GM19239 (cell line): ENCODE measurements around the gene ZNF628.
"Not testable (repeated sequence)": the region's sequence is repeated elsewhere in the genome, so short reads cannot be mapped to it uniquely, and the experiment has no call there.

ENCODE experiments used
- DNase-seq: peaks from one replicate; pipeline ENCODE4 v3.0.0; 2011; ENCODE audit warnings: low spot score; ENCODE audit not compliant: insufficient read length
- FAIRE-seq: peaks from 2 replicates; lab custom pipeline; 2011; peaks lifted over from hg19 to GRCh38; lab: Jason Lieb, UNC

The ZNF628 gene

DNA sequence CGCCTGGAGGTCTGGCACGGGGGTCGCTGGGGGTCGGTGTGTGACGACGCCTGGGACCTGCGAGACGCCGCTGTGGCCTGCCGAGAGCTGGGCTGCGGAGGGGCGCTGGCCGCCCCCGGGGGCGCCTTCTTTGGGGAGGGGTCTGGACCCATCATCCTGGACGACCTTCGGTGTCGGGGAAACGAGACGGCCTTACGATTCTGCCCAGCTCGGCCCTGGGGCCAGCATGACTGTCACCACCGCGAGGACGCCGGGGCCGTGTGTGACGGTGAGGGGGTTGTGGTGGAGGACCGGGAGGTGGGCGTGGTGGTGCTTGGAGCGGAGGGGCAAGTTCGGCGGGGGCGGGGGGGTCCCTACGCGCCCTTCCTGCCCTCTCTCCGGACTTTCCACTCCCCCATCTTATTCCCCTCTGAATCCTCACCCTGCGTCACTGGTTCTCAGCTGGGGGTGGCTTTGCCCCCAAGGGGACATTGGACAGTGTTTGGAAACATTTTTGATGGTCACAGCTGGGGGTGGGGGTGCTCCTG is 17.3 kb downstream of the ZNF628 start:
- FAIRE-seq (no peak), DNase-seq (no peak)

DNA sequence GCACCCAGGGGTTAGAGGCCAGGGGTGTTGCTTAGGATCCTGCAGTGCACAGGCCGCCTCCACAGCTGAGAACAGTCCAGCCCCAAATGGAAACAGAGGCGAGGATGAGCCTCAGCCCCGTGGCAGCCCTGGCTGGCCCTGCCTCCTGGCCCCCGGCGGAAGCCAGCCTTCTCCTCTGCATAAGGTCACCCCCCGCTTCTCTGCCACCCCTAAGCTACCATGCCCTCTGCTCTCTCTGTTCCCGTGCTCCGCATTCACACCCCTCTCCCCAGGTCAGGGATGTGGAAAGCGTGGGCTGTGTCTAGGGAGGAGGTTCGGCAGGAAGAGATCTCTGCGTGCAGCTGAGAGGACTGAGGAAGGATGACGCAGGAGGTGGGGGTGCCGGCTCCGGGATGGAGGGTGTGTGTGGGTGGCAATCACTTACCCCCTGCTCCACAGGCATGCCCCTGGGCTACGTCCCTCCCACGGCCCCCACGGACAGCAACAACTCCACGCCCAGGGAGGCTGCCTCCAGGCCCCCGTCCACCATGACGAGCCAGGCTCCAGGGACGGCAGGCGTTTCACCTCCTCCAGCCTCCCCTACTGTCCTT is 17.9 kb downstream of the ZNF628 start:
- DNase-seq (no peak), FAIRE-seq (no peak)

DNA sequence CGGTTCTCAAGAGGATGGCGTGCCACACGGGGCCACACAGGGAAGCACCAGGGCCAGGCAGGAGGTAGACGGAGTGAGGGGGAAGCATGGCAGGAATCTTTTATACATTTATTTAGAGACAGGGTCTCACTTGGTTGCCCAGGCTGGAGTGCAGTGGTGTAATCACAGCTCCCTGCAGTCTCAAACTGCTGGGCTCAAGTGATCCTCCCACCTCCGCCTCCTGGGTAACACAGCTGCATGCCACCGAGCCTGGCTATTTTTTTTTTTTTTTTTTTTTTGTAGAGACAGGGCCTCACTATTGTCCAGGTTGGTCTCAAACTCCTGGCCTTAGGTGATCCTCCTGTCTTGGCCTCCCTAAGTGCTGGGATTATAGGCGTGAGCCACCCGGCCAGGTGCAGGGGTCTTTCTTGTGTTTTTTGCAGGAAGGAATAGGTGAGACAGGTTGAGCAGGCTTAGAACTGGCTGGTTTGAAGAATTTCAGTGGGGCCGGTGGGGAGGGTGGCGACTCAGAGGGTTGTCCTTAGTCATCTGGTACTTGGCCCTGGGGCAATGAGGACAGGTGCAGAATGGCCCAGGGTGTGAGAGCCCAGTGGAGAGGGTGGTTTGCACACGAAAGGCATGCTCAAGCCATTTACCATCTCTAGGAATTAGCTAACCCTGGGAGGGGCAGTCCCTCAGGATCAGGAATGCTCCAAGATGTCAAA is 19.4 kb downstream of the ZNF628 start:
- FAIRE-seq = no peak
- DNase-seq = no peak

DNA sequence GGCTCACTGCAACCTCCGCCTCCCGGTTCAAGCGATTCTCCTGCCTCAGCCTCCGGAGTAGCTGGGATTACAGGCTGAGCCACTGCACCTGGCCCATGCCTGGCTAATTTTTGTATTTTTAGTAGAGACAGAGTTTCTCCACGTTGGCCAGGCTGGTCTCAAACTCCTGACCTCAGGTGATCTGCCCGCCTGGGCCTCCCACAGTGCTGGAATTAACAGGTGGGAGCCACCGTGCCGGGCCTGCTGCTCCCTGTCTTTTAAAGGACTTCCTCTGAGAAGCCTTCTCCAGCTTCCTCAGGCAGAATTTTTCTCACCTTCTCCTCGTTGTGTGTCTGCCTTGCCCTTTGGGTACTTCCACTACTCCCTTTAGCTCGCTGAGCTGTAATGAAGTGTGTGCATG is 20.4 kb downstream of the ZNF628 start:
- DNase-seq, FAIRE-seq: not testable (repeated sequence)

DNA sequence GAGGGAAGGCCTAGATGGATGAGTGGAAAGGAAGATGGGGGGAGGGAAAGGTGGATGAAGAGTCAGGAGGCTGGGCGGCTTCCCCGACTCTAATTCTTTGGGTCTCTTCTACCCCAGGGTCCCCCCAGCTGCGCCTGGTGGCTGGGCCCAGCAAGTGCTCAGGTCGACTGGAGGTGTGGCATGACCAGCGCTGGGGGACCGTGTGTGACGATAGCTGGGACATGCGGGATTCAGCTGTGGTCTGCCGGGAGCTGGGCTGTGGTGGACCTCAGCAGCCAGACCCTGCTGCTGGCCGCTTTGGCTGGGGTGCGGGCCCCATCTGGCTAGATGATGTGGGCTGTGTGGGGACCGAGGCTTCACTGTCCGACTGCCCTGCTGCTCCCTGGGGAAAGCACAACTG is 21.3 kb downstream of the ZNF628 start:
- DNase-seq (no peak), FAIRE-seq (no peak)

DNA sequence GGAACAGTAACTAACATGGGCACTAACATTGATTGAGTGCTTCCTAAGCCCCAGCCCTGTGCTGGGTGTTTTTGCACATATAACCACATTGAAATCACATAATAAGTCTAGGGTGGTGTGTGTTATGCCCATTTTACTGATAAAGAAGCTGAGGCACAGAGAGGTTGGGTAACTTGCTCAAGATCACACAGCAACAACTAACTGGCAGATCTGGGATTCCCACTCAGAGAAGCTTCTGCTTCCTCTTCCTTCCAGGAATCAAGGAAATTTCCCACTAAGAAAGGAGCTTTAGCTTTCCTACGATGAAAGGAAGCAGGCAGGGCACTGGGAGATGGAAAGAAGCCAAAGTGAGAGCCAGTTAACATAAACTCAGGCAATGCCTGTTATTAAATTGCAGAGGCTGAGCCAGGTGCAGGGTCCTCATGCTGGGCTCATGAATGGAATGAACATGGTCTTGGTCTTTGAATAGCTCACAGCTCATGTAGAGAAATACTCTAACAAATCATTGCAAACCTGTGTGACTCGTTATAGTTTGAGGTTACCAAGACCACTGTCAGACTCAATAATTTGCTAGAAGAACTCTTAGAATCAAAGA is 21.9 kb downstream of the ZNF628 start:
- DNase-seq (no peak), FAIRE-seq (no peak)

DNA sequence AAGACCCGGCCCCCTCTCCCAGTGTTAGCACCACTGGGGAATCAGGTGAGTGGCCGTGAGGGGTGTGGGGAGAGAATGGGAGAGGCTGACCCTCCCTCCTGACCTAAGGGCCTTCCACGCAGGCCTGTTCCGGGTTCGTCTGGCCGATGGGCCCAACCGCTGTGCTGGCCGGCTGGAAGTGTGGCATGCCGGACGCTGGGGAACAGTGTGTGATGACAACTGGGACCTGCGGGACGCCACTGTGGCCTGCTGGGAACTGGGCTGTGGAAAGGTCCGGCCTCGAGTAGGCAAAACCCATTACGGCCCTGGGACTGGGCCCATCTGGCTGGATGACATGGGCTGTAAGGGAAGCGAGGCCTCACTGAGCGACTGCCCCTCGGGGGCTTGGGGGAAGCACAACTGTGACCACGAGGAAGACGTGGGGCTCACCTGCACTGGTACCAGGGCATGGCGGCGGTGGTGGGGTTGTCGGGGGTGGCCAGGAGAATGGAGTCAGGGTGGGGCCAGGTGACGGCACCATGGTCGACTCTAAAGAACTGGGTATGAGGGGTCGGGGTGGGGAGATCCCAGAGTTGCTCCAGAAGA is 24.0 kb downstream of the ZNF628 start:
- no peak for DNase-seq
- no peak for FAIRE-seq

DNA sequence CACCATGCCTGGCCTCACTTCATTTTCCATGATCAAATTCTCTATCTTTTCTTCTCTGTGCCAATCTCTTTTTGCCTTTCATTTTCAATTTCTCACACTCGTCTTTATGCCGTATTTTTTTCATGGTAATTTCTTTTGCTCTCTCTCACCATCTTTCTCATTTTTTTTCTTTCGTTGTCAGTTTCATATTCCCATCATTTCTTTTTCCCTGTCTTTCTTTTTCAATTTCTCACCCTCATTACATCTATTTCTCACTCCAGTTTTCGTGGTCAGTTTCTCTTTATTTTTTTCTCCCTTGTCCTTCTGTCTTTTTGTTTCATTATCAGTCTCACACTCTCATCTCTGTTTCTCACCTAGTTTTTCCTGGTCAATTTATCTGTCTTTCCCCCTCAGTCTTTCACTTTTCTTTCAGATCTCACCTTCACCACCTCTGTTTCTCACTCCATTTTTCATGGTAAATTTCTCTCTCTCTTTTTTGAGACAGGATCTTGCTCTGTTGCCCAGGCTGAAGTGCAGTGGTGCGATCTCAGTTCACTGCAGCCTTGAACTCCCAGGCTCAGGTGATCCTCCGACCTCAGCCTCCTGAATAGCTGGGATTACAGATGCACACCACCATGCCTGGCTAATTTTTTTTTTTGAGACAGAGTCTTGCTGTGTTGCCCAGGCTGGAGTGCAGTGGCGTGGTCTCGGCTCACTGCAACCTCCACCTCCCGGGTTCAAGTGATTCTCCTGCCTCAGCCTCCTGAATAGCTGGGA is 26.0 kb downstream of the ZNF628 start:
- no peak for DNase-seq
- no peak for FAIRE-seq

DNA sequence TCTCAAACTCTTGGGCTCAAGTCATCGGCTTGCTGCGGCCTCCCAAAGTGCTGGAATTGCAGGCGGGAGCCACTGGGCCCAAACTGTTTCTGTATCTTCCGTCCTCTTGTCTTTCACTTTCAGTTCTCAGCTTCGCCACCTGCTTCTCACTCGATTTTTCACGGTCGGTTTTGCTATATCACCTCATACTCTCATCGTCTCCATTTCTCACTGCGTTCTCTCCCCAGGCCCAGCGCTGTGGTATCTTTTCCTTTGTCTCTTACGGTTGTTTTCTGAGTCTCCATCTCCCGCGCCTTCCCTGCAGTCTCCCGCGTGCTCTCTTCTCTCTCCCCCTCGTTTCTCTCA is 26.7 kb downstream of the ZNF628 start:
- no peak for DNase-seq
- no peak for FAIRE-seq

DNA sequence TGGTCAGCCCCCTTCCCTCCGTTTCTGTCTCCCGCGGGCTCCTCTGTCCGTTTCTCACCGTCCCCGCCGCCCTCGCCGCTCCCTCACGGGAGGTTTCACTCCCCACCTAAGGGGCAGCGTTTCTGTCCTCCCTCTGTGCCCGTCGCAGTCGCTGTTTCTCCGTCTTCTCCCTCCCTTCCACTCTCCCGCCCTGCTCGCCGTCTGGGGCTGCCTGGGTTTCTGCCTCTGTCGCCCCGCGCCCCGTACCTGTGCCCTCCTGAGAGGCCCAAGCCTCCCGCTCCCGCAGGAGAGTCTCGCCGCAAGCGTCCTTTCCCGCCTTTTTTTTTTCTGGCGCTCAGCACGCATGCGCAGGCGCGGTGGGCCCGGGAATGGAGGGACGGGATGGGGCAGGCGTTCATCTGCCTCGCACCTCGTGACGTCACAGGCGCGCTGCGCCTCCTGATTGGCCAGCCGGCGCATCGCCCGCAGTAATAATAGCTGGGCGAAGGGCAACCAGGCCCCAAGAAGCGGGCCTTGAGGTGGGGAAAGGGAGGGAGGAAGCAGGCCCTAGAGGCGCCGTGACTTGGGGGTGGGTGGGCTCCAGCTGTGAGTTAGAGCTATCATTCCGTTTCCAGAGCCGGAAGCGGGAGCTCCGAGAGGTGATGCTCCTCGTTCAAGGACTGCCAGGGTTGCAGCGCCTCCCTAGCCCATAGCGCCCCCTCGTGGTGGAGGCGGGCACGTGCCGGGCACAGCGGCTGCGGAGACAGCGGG is 27.3 kb downstream of the ZNF628 start:
- DNase-seq (peak; percentile 98), FAIRE-seq (peak; percentile 97)

DNA sequence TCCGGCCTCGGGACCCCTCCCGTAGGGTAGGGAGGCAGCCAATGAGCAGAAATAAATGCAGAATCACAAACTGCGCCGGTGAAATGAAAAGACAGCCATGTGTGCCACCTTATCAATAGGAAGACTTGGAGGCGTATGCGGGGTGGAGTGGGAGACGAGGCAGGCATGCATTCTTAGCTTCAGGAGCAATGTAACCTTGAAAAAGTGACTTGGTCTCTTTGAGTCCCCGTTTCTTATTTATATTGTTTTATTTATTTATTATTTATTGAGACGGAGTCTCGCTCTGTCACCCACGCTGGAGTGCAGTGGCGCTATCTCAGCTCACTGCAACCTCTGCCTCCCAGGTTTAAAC is 27.8 kb downstream of the ZNF628 start:
- DNase-seq (no peak), FAIRE-seq (no peak)

DNA sequence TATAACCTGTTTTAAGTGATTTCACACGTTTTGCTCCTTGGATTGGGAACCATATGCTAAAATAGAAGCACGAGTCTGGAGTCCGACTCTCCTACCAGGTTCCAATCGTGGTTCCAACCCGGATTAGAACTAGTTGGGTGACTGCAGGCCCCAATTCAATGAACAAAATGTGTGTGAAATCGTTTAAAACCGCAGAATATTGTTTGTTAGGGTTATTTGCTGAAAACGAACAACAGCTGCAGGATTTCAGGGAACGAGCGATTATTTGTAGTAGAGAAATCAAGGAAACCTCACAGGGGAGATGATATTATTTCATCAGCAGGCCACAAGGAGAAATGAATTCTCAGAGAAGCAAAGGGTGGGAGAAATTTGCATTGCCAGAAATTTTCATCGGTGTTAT is 28.6 kb downstream of the ZNF628 start:
- no peak for DNase-seq
- no peak for FAIRE-seq

DNA sequence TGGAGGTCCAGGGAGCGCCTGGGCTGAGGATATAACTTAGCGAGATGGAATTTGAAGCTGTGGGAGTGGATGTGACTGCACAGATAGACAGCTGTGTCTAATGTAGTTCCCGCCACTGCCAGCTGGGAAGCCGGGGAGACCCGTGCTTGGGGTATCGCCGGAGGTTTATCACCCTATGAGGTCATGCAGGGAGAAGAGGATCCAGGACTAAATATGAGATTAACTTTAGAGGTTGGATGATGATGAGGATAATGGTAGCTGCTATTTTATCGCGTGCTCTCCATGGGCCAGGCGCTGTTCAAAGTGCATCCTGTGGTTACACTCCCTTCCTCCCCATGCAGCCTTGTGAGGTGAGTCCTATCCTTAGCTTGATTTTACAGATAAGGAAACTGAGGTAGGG is 31.7 kb downstream of the ZNF628 start:
- DNase-seq = no peak
- no peak for FAIRE-seq

DNA sequence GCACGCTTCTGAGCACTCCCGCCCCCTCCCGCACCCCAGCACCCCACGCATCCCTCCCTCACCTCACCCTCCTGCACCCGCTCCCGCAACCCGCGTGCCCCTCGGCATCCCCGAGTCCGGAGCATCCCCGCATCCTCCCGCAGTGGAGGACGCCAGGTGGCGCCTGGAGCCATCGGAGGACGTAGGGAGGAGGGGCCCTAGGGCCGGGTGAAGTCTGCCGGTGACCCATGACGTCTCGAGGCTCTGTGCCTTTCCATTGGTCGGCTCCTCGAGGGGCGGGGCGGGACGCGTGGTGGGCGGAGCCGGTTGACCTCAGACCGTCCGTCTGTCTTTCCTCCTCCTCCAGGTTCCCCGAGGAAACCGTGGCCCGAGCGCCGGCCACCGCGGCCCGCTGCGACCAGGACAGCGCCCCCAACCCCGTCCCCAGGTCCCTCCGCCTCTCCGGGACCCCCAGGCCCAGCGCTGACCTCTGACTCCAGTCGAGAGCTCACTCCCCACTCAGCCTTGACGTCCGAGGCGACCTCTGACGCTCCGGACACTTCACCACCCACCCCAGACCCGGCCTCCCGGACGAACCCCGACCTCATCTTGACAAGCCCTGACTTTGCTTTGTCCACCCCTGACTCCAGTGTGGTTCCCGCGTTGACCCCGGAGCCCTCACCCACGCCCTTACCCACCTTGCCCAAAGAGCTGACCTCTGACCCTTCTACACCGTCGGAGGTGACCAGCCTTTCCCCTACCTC is 40.6 kb downstream of the ZNF628 start:
- DNase-seq = peak; percentile 99
- peak; percentile 92 for FAIRE-seq

DNA sequence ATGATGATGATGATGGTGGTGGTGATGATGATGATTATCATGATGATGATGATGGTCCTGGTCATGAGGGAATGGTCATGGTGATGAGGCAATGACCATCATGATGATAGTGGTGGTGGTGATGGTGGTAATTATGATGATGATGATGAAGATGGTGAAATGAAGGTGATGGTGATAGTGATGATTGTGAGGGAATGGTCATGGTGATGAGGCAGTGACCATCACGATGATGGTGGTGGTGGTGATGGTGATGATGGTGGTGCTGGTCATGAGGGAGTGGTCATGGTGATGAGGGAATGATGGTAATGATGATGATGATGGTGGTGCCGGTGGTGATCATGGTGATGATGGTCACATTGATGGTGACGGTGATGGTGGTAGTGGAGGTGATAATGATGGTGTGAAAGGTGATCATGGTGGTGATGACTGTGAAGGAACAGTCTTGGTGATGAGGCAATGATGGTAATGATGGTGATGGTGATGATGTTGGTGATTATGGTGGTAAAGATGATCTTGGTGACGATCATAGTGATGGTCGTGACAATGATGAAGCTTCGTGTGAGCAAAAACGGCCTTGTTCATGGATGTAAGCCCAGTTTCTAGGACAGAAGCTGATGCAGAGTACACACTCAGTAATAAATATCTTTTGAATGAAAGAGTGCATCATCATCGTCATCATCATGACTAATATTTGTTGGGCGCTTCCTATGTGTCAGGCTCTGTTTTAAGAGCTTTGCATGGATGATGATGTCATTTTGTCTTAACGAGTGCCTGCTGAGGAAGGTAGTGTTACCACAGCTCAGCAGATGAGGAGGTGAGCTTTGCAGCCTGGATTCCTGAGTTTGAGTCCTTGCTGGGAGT is 43.3 kb downstream of the ZNF628 start:
- DNase-seq (no peak), FAIRE-seq (no peak)

DNA sequence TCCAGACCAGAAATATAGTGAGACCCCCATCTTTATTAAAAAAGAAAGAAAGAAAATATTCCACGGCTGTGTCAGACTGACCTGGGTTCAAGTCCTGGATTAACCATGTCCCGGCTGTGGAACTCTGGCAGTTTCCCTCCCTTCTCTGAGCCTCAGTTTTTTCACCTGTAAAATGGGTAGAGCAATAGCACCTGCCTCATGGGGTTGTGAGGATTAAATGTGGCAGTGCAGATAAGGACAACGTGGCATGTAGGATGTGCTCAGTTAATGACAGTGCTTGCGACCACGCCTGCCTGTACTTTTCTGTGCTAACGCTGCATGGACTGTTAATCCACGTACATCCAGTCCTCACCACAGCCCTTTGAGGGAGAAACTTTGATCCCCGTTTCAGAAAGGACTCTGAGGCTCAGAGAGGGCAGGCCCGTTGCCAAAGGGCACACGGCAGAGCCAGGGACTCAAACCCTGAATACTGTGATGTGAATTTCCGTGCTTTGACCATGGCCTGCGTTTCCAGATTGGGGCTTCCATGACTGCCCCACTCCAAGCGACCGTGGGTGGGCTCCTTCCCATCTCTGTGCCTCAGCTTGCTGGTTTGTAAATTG is 44.4 kb downstream of the ZNF628 start:
- no peak for FAIRE-seq
- DNase-seq = no peak

DNA sequence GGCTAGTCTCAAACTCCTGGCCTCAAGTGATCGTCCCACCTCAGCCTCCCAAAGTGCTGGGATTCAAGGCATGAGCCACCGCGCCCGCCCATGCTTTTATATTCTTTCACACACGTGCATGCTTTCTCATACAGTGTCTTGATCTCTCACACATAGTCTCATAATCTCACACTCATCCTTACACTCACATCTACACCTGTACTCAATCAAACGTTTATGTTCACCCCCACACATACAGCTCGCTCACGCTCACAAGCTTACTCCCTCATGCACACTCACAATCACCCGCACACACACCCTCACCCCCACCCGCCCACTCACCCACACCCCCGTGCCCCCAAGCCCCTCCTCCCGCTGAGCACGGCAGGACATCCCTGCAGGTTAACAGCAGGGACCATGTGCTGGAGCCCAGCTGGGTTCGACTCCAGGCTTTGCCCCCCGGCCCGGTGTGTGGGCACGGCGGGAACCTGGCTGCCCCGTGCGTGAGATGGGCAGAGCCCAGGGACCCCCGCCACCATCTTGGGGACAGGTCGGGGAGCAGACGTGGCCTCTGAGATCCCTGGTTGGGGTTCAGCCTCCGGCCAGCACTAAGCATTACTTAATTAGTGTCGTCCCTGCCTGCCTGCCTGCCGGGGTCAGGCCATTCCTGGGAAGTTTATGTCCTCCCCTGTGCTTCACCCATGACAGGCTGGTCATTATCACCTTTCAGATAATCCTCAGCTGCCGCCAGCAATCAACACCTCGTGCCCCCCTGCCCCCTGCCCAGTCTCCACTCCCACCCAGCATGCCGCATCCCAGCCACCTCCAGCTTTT is 49.1 kb downstream of the ZNF628 start:
- FAIRE-seq (no peak), DNase-seq (no peak)
